H1 (cell line): Measurements from ENCODE around the gene SGSH. TPM values are rescaled to one million over a fixed set of nuclear protein-coding genes. Genes with fewer than 3 reads are reported as not detected.

Experiments
- CTCF ChIA-PET: fragments of 300-600 bp; sonication (Branson Sonifier 250); formaldehyde crosslinking; loops from one replicate; lab custom pipeline; 2021; ENCODE audit not compliant: partially characterized antibody; lab: Charles Lee
- POLR2A ChIA-PET: fragments of 300-600 bp; sonication (Branson Sonifier 250); formaldehyde crosslinking; loops from one replicate; lab custom pipeline; 2021; ENCODE audit warnings: inconsistent platforms; ENCODE audit not compliant: partially characterized antibody; lab: Charles Lee
- DNase-seq, 2 experiments: peaks; one replicate each; pipeline versions ENCODE4 v3.0.0 to v3.0.0-alpha.2; 2010 to 2022; ENCODE audit warnings: low spot score in 2 of 2, low read depth in 1 of 2, mixed read lengths in 1 of 2
- FAIRE-seq: peaks from 2 replicates; lab custom pipeline; 2011; peaks lifted over from hg19 to GRCh38; lab: Jason Lieb, UNC
- H2AFZ ChIP-seq: 2 replicates; pipeline ENCODE4 v1.8.1; 2012; ENCODE audit warnings: low read length, inconsistent platforms
- H2AK5ac ChIP-seq: 2 replicates; pipeline ENCODE4 v1.6.1; 2013; ENCODE audit warnings: low read depth, low read length
- H2BK120ac ChIP-seq: replicated peaks from 2 replicates; pipeline ENCODE3; 2013; ENCODE audit warnings: low read depth, low read length, inconsistent platforms
- H2BK12ac ChIP-seq: 2 replicates; pipeline ENCODE4 v1.6.1; 2013; ENCODE audit warnings: low read depth, low read length
- H2BK15ac ChIP-seq: 2 replicates; pipeline ENCODE4 v1.6.1; 2013; ENCODE audit warnings: low read length
- H2BK20ac ChIP-seq: 2 replicates; pipeline ENCODE4 v1.6.1; 2013; ENCODE audit warnings: low read length
- H2BK5ac ChIP-seq: 2 replicates; pipeline ENCODE4 v1.6.1; 2013; ENCODE audit warnings: low read depth, low read length
- H3K14ac ChIP-seq: 2 replicates; pipeline ENCODE4 v1.6.1; 2013; ENCODE audit warnings: inconsistent platforms; ENCODE audit not compliant: insufficient read length
- H3K18ac ChIP-seq: 2 replicates; pipeline ENCODE4 v1.6.1; 2013; ENCODE audit warnings: low read length; ENCODE audit errors: extremely low read depth
- H3K23ac ChIP-seq: 2 replicates; pipeline ENCODE4 v1.6.1; 2013; ENCODE audit warnings: inconsistent platforms; ENCODE audit not compliant: insufficient read length
- H3K23me2 ChIP-seq: 2 replicates; pipeline ENCODE4 v1.6.1; 2013; ENCODE audit warnings: low read depth, low read length
- H3K27ac ChIP-seq: 2 replicates; pipeline ENCODE4 v1.6.1; 2011; ENCODE audit warnings: low read depth, low read length, inconsistent platforms
- H3K27me3 ChIP-seq, 4 experiments: replicated peaks in 1 of 4; 1 replicate in 1 of 4; 2 replicates in 3 of 4; pipeline versions ENCODE4 v1.6.1 to v1.8.1; 2011 to 2013; ENCODE audit warnings: low read length in 3 of 4, mild to moderate bottlenecking in 3 of 4, inconsistent platforms in 2 of 4, mixed read lengths in 2 of 4, moderate library complexity in 1 of 4; ENCODE audit not compliant: control insufficient read depth in 3 of 4, insufficient read depth in 3 of 4; ENCODE audit errors: extremely low read depth in 1 of 4
- H3K36me3 ChIP-seq, 4 experiments: 2 replicates each; pipeline versions ENCODE4 v1.6.1 to v1.8.1; 2011 to 2013; ENCODE audit warnings: mild to moderate bottlenecking in 4 of 4, low read length in 3 of 4, moderate library complexity in 2 of 4, control low read depth in 1 of 4, inconsistent platforms in 1 of 4; ENCODE audit not compliant: insufficient read depth in 4 of 4, control insufficient read depth in 2 of 4
- H3K4ac ChIP-seq: replicated peaks from 2 replicates; pipeline ENCODE3; 2013; ENCODE audit warnings: low read length, low read depth, mixed read lengths, inconsistent platforms; ENCODE audit not compliant: insufficient read length
- H3K4me1 ChIP-seq, 4 experiments: replicated peaks in 1 of 4; 1 replicate in 1 of 4; 2 replicates in 3 of 4; pipeline versions ENCODE4 v1.6.1 to v1.8.1; 2011 to 2013; ENCODE audit warnings: low read length in 3 of 4, inconsistent platforms in 2 of 4, mixed read lengths in 1 of 4; ENCODE audit not compliant: insufficient read depth in 4 of 4, control insufficient read depth in 3 of 4
- H3K4me2 ChIP-seq, 2 experiments: 2 replicates each; pipeline versions ENCODE4 v1.6.1 to v1.8.1; 2011 to 2013; ENCODE audit warnings: low read depth in 2 of 2, low read length in 2 of 2, control low read depth in 1 of 2, inconsistent platforms in 1 of 2, mild to moderate bottlenecking in 1 of 2; ENCODE audit not compliant: insufficient read depth in 1 of 2
- H3K4me3 ChIP-seq, 4 experiments: fragments of 200-600, 300-600 bp in 1 of 4; sonication (generic), shearing (Covaris generic), sonication (Bioruptor Twin) in 1 of 4; 2 replicates each; pipeline versions ENCODE4 v1.5.1 to v1.8.1; 2011 to 2016; ENCODE audit warnings: low read length in 4 of 4, low read depth in 3 of 4, control low read depth in 2 of 4, inconsistent platforms in 2 of 4, mild to moderate bottlenecking in 2 of 4, mixed read lengths in 1 of 4, moderate library complexity in 1 of 4; ENCODE audit not compliant: insufficient read depth in 2 of 4; ENCODE audit errors: extremely low read depth in 1 of 4
- H3K56ac ChIP-seq: replicated peaks from 2 replicates; pipeline ENCODE3; 2013; ENCODE audit warnings: low read depth, mild to moderate bottlenecking, mixed read lengths, low read length, inconsistent platforms; ENCODE audit not compliant: insufficient read length
- H3K79me1 ChIP-seq: 2 replicates; pipeline ENCODE4 v1.6.1; 2013; ENCODE audit warnings: low read depth, low read length, control low read depth
- H3K79me2 ChIP-seq, 2 experiments: 2 replicates each; pipeline versions ENCODE4 v1.6.1 to v1.8.1; 2012 to 2013; ENCODE audit warnings: low read length in 2 of 2, mild to moderate bottlenecking in 2 of 2, inconsistent platforms in 1 of 2; ENCODE audit not compliant: insufficient read depth in 2 of 2, control insufficient read depth in 1 of 2
- H3K9ac ChIP-seq, 4 experiments: replicated peaks in 1 of 4; 1 replicate in 1 of 4; 2 replicates in 3 of 4; pipeline versions ENCODE4 v1.6.1 to v1.8.1; 2011 to 2013; ENCODE audit warnings: low read depth in 3 of 4, low read length in 3 of 4, control low read depth in 2 of 4, mild to moderate bottlenecking in 2 of 4, moderate library complexity in 2 of 4, inconsistent platforms in 1 of 4; ENCODE audit errors: extremely low read depth in 1 of 4
- H3K9me3 ChIP-seq, 2 experiments: 2 replicates each; pipeline versions ENCODE4 v1.6.1 to v1.8.1; 2012 to 2013; ENCODE audit warnings: mild to moderate bottlenecking in 2 of 2, moderate library complexity in 2 of 2, control low read depth in 1 of 2, inconsistent platforms in 1 of 2, low read depth in 1 of 2, low read length in 1 of 2, mixed read lengths in 1 of 2; ENCODE audit not compliant: insufficient read depth in 2 of 2
- H4K20me1 ChIP-seq, 2 experiments: replicated peaks in 1 of 2; 2 replicates each; pipeline versions ENCODE3 to v1.8.1; 2011 to 2013; ENCODE audit warnings: inconsistent platforms in 2 of 2, low read length in 2 of 2, mild to moderate bottlenecking in 1 of 2; ENCODE audit not compliant: insufficient read depth in 2 of 2, control insufficient read depth in 1 of 2
- H4K5ac ChIP-seq: 2 replicates; pipeline ENCODE4 v1.6.1; 2013; ENCODE audit warnings: low read length, low read depth, mixed read lengths, inconsistent platforms; ENCODE audit not compliant: insufficient read length
- H4K8ac ChIP-seq: 2 replicates; pipeline ENCODE4 v1.8.0; 2013; ENCODE audit warnings: mild to moderate bottlenecking, moderate library complexity, low read length, inconsistent platforms; ENCODE audit not compliant: insufficient read depth; ENCODE audit errors: extremely low read depth
- H4K91ac ChIP-seq: replicated peaks from 2 replicates; pipeline ENCODE3; 2013; ENCODE audit warnings: low read length, mixed read lengths, inconsistent platforms; ENCODE audit not compliant: insufficient read length
- CHD2 ChIP-seq: IDR thresholded peaks from 2 replicates; pipeline ENCODE4 v1.6.1; 2012; ENCODE audit warnings: low read length, improper control_type of control experiment
- HDAC2 ChIP-seq, 2 experiments: fragments of 300-600 bp in 1 of 2; sonication (generic) in 1 of 2; IDR thresholded peaks; 2 replicates each; pipeline ENCODE4 v1.6.1; 2011 to 2012; ENCODE audit warnings: low read depth in 2 of 2, low read length in 2 of 2, mild to moderate bottlenecking in 2 of 2, moderate library complexity in 2 of 2, borderline replicate concordance in 1 of 2, inconsistent platforms in 1 of 2
- JUN ChIP-seq: IDR thresholded peaks from 2 replicates; pipeline ENCODE4 v1.6.1; 2011; ENCODE audit warnings: low read depth, mild to moderate bottlenecking, improper control_type of control experiment, low read length
- KDM5A ChIP-seq: fragments of 200-600 bp; IDR thresholded peaks from 2 replicates; pipeline ENCODE4 v1.7.1; 2012; ENCODE audit warnings: mild to moderate bottlenecking, low read length, inconsistent platforms, mixed read lengths
- NANOG ChIP-seq: IDR thresholded peaks from 2 replicates; pipeline ENCODE4 v1.6.1; 2011; ENCODE audit warnings: low read length, low read depth, mild to moderate bottlenecking, inconsistent platforms; ENCODE audit not compliant: insufficient read depth, poor library complexity, severe bottlenecking
- RBBP5 ChIP-seq: IDR thresholded peaks from 2 replicates; pipeline ENCODE4 v1.7.1; 2012; ENCODE audit warnings: low read depth, mild to moderate bottlenecking, inconsistent platforms, low read length, moderate library complexity, borderline replicate concordance
- SIN3A ChIP-seq, 2 experiments: IDR thresholded peaks in 1 of 2; conservative IDR thresholded peaks in 1 of 2; 2 replicates each; pipeline ENCODE4 v1.6.1; 2011 to 2012; ENCODE audit warnings: low read length in 2 of 2, improper control_type of control experiment in 1 of 2, low read depth in 1 of 2, mild to moderate bottlenecking in 1 of 2
- SUZ12 ChIP-seq: fragments of 200-600 bp; sonication (generic); IDR thresholded peaks from 2 replicates; pipeline ENCODE4 v1.6.1; 2012; ENCODE audit warnings: mild to moderate bottlenecking, inconsistent platforms, low read length, moderate library complexity, mixed read lengths
- WGBS, 2 experiments: shearing (Covaris generic) in 1 of 2; methylation state at CpG; one replicate each; pipeline versions ENCODE4 v1.1.6 to v1.1.7; 2013 to 2015; ENCODE audit warnings: low lambda C conversion rate in 2 of 2, mixed read lengths in 2 of 2, inconsistent platforms in 1 of 2, low coverage in 1 of 2, missing lambda C conversion rate in 1 of 2; ENCODE audit not compliant: insufficient replicate concordance in 2 of 2, insufficient coverage in 1 of 2, insufficient read length in 1 of 2; ENCODE audit errors: extremely low coverage in 1 of 2, missing lambda C conversion rate in 1 of 2; 5-methylcytosine and 5-hydroxymethylcytosine counted together
- polyA plus RNA-seq, 7 experiments: library from polyadenylated mRNA; depleted of rRNA in 3 of 7; stranded (reverse) in 5 of 7; unstranded in 2 of 7; fragments of >200 nt in 5 of 7; fragments of 200-250 nt in 2 of 7; gene quantifications; 1 replicate in 5 of 7; 2 replicates in 1 of 7; 4 replicates in 1 of 7; pipeline versions ENCODE4 v1.2.1 to v1.2.3, GENCODE V29; 2011 to 2013; ENCODE audit warnings: missing spikeins in 2 of 7, mixed read lengths in 2 of 7
- total RNA-seq: library from RNA; stranded (reverse); fragmentation: NEBNext Ultra II Directional; extraction: Animal tissue kit (Norgen Biotek cat#: 25700); gene quantifications from 2 replicates; pipeline ENCODE4 v1.2.1, GENCODE V29; 2021
- TF ChIP-seq, protein P1 (sequence below): IDR thresholded peaks from 2 replicates; pipeline ENCODE4 v1.6.1; 2012; ENCODE audit warnings: inconsistent platforms

Gene SGSH
- total and polyA plus RNA-seq, 2 of the 8 experiments (the other 6 are each of a cell fraction or from before 2014, with no cell fraction given), result 18.0 to 19.6 TPM

DNA sequence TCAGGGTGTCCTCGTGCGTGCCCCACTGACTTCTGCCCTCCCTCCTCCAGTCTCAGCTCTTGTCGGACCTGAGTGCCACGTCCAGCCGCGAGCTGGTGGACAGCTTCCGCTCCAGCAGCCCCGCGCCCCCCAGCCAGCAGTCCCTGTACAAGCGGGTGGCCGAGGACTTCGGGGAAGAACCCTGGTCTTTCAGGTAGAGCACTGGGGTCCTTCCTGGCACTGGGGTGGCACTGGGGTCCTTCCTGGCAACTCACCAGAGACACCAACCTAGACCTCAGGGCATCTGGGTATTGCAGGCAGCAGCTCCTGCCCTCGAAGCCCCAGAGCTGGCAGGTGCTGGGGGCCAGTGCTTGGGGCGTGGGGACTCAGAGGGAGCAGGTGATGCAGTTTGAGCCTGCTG lies 25.0 kb downstream of the SGSH start:
- Histone ChIP-seq H3K27me3 (no peaks in the 10 kb centered on the region; a peak in 1 of 7 replicates), H3K4me3 (no peak overlapping the region), H4K8ac (no peak overlapping the region; the same call in 1 of the 2 replicates), H2BK20ac (peak overlapping the region; percentile 7; the same call in 1 of the 2 replicates), H3K4me2 (no peak overlapping the region), H3K36me3 (no peaks in the 10 kb centered on the region), H2AFZ (no peak overlapping the region), H3K27ac (no peak overlapping the region), H2BK15ac (no peak overlapping the region), H3K79me1 (no peaks in the 10 kb centered on the region), H3K14ac (no peak overlapping the region), H3K56ac (no peak overlapping the region), H3K9ac (no peak overlapping the region), H4K91ac (no peak overlapping the region), H3K4ac (no peak overlapping the region), H4K20me1 (peaks cover 0 to 1% of the 10 kb centered on the region in 2 experiments), H4K5ac (no peak overlapping the region), H3K9me3 (no peaks in the 10 kb centered on the region), H2BK12ac (no peak overlapping the region), H3K79me2 (no peaks in the 10 kb centered on the region), H2AK5ac (0 out of 2 replicates have a peak overlapping the region, but pooled peaks have one; percentile 53), H2BK5ac (no peak overlapping the region), H2BK120ac (no peak overlapping the region), H3K23ac (no peak overlapping the region), H3K23me2 (no peaks in the 10 kb centered on the region), H3K4me1 (peaks cover 0 to 4% (median 0%) of the 10 kb centered on the region in 4 experiments; a peak in 2 of 7 replicates), H3K18ac (no peak overlapping the region)
- FAIRE-seq (no peak), DNase-seq (no peak)
- WGBS, 2 experiments, result 90% methylated on average over 14 of the region's 14 CpGs; no CpG with 5 or more reads in 1 of the 2 experiments
- ChIA-PET CTCF (interaction anchor here (0.6 to 8.0 kb wide), 49 partner anchors 11 to 445 kb away, joined by 3 to 90 read pairs (median 5); partner anchors contain the start of gene CARD14), POLR2A (interaction anchor here (1.2 to 1.5 kb wide), 2 partner anchors 16 to 53 kb away, joined by 3 read pairs; no protein-coding TSS in a partner anchor)
- TF ChIP-seq SUZ12 (no peak), RBBP5 (no peak), KDM5A (no peak), NANOG (no peak), SIN3A (conservative IDR thresholded peaks at IDR 0.05 in 1 of 2, IDR thresholded peaks at IDR 0.05 in 1 of 2; ENCODE audit: low read depth in 1 of 2, low read length in 2 of 2) (no peak), JUN (no peak), HDAC2 (IDR thresholded peaks at IDR 0.05; ENCODE audit: borderline replicate concordance in 1 of 2, low read depth in 2 of 2, low read length in 2 of 2) (no peak), CHD2 (no peak)
- TF ChIP-seq, protein P1, sequence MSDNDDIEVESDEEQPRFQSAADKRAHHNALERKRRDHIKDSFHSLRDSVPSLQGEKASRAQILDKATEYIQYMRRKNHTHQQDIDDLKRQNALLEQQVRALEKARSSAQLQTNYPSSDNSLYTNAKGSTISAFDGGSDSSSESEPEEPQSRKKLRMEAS, result no peak
